ENCODE results near the gene OSBPL6. TPM values are rescaled to one million over a fixed set of nuclear protein-coding genes. Genes with fewer than 3 reads are reported as not detected.

Gene OSBPL6
- total and polyA plus RNA-seq, 4 donors: 1.3 to 3.3 (median 2.2) TPM

DNA sequence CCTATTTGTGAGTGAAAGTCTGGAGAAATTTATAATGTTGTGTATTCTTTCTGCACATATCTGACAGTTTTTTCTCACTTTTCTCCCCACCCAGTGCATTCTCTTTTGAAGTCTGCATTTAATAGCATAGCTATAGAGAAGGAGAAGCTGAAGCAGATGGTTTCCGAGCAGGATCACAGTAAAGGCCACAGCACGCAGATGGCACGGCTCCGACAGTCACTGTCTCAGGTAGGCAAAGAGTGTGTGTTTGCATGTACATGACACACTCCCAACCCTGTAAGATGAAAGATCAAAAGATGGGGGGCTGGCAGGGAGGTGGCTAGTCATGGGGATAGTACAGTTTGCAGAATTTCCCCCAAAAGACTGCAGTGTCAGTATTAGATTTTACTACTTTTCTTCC is 167.3 kb downstream of the OSBPL6 start:
- Histone ChIP-seq H3K4me1 (ENCODE audit: control insufficient read depth in 4 of 4, insufficient read depth in 4 of 4, low read length in 3 of 4) (no peaks in the 10 kb centered on the region), H3K9ac (ENCODE audit: low read depth in 1 of 2, low read length in 2 of 2) (no peak overlapping the region), H3K36me3 (ENCODE audit: control insufficient read depth in 4 of 4, insufficient read depth in 3 of 4, low read depth in 1 of 4, low read length in 3 of 4) (peaks cover 0 to 3% (median 2%) of the 10 kb centered on the region in 4 donors), H3K9me3 (ENCODE audit: control insufficient read depth in 4 of 4, low read length in 3 of 4) (peaks cover 0 to 2% (median 0%) of the 10 kb centered on the region in 4 donors), H3K27me3 (ENCODE audit: control insufficient read depth in 4 of 4, insufficient read depth in 4 of 4, low read length in 3 of 4) (no peaks in the 10 kb centered on the region), H3K4me3 (ENCODE audit: low read depth in 1 of 3, low read length in 3 of 3) (no peak overlapping the region), H3K27ac (ENCODE audit: low read depth in 1 of 2, low read length in 2 of 2) (no peak overlapping the region)
- 96% methylated on average over 4 of the region's 4 CpGs for WGBS
- no peak for DNase-seq (ENCODE audit: low spot score)
- TF ChIP-seq, protein P1, sequence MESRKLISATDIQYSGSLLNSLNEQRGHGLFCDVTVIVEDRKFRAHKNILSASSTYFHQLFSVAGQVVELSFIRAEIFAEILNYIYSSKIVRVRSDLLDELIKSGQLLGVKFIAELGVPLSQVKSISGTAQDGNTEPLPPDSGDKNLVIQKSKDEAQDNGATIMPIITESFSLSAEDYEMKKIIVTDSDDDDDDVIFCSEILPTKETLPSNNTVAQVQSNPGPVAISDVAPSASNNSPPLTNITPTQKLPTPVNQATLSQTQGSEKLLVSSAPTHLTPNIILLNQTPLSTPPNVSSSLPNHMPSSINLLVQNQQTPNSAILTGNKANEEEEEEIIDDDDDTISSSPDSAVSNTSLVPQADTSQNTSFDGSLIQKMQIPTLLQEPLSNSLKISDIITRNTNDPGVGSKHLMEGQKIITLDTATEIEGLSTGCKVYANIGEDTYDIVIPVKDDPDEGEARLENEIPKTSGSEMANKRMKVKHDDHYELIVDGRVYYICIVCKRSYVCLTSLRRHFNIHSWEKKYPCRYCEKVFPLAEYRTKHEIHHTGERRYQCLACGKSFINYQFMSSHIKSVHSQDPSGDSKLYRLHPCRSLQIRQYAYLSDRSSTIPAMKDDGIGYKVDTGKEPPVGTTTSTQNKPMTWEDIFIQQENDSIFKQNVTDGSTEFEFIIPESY (IDR thresholded peaks at IDR 0.05): no peak
- TF ChIP-seq EGR1 (IDR thresholded peaks at IDR 0.05; ENCODE audit: low read depth in 2 of 2): no peak
- TF ChIP-seq, protein P2, sequence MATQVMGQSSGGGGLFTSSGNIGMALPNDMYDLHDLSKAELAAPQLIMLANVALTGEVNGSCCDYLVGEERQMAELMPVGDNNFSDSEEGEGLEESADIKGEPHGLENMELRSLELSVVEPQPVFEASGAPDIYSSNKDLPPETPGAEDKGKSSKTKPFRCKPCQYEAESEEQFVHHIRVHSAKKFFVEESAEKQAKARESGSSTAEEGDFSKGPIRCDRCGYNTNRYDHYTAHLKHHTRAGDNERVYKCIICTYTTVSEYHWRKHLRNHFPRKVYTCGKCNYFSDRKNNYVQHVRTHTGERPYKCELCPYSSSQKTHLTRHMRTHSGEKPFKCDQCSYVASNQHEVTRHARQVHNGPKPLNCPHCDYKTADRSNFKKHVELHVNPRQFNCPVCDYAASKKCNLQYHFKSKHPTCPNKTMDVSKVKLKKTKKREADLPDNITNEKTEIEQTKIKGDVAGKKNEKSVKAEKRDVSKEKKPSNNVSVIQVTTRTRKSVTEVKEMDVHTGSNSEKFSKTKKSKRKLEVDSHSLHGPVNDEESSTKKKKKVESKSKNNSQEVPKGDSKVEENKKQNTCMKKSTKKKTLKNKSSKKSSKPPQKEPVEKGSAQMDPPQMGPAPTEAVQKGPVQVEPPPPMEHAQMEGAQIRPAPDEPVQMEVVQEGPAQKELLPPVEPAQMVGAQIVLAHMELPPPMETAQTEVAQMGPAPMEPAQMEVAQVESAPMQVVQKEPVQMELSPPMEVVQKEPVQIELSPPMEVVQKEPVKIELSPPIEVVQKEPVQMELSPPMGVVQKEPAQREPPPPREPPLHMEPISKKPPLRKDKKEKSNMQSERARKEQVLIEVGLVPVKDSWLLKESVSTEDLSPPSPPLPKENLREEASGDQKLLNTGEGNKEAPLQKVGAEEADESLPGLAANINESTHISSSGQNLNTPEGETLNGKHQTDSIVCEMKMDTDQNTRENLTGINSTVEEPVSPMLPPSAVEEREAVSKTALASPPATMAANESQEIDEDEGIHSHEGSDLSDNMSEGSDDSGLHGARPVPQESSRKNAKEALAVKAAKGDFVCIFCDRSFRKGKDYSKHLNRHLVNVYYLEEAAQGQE (IDR thresholded peaks at IDR 0.05): no peak
- TF ChIP-seq RXRA (IDR thresholded peaks at IDR 0.05): no peak
- no peak for TF ChIP-seq NR2F2 (IDR thresholded peaks at IDR 0.05)
- no peak for TF ChIP-seq HNF4A (conservative IDR thresholded peaks at IDR 0.05)
- no peak for TF ChIP-seq GABPA (IDR thresholded peaks at IDR 0.05 in 1 of 2, conservative IDR thresholded peaks at IDR 0.05 in 1 of 2)

DNA sequence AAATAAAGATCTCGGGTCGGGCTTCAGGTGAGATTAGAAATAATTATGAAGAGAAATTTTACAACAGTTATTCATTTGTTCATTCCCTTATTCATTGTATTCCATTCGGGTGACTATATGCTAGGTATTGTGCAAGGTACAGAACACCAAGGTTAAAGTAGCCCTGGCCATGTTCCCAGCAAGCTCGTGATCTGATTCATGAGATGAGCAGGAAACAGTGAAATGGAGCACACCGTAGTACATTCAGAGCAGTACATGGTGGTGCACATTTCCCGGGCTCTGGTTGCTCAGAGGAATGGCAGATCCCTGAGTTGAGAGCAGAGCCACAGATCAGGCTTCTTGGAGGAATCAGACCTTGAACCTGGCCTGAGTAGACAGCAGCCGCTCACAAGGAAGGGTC is 168.9 kb downstream of the OSBPL6 start:
- Histone ChIP-seq H3K9me3 (ENCODE audit: control insufficient read depth in 4 of 4, low read length in 3 of 4) (peaks cover 0 to 2% (median 0%) of the 10 kb centered on the region in 4 donors), H3K36me3 (ENCODE audit: control insufficient read depth in 4 of 4, insufficient read depth in 3 of 4, low read depth in 1 of 4, low read length in 3 of 4) (peaks cover 0 to 3% (median 2%) of the 10 kb centered on the region in 4 donors), H3K4me3 (ENCODE audit: low read depth in 1 of 3, low read length in 3 of 3) (no peak overlapping the region), H3K4me1 (ENCODE audit: control insufficient read depth in 4 of 4, insufficient read depth in 4 of 4, low read length in 3 of 4) (no peaks in the 10 kb centered on the region), H3K27ac (ENCODE audit: low read depth in 1 of 2, low read length in 2 of 2) (no peak overlapping the region), H3K27me3 (ENCODE audit: control insufficient read depth in 4 of 4, insufficient read depth in 4 of 4, low read length in 3 of 4) (no peaks in the 10 kb centered on the region), H3K9ac (ENCODE audit: low read depth in 1 of 2, low read length in 2 of 2) (no peak overlapping the region)
- no peak for DNase-seq (ENCODE audit: low spot score)
- 75% methylated on average over 7 of the region's 7 CpGs for WGBS
- TF ChIP-seq, protein P3, sequence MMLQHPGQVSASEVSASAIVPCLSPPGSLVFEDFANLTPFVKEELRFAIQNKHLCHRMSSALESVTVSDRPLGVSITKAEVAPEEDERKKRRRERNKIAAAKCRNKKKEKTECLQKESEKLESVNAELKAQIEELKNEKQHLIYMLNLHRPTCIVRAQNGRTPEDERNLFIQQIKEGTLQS (IDR thresholded peaks at IDR 0.05): no peak
- TF ChIP-seq HNF4G (IDR thresholded peaks at IDR 0.05) (no peak), NR2F2 (IDR thresholded peaks at IDR 0.05) (no peak), FOXA1 (IDR thresholded peaks at IDR 0.05) (no peak), YY1 (IDR thresholded peaks at IDR 0.05) (peak; percentile 71), RAD21 (IDR thresholded peaks at IDR 0.05) (peak in 1 of 2 donors; percentile 19), EGR1 (IDR thresholded peaks at IDR 0.05; ENCODE audit: low read depth in 2 of 2) (no peak), JUND (IDR thresholded peaks at IDR 0.05) (peak in 1 of 2 donors; percentile 24), RXRA (IDR thresholded peaks at IDR 0.05) (peak in 1 of 2 donors; percentile 41), HNF4A (conservative IDR thresholded peaks at IDR 0.05) (peak in 1 of 2 donors; percentile 56), TAF1 (conservative IDR thresholded peaks at IDR 0.05) (no peak), GABPA (IDR thresholded peaks at IDR 0.05 in 1 of 2, conservative IDR thresholded peaks at IDR 0.05 in 1 of 2) (no peak), SP1 (IDR thresholded peaks at IDR 0.05) (no peak), FOXA2 (IDR thresholded peaks at IDR 0.05) (no peak)
- TF ChIP-seq, protein P4, sequence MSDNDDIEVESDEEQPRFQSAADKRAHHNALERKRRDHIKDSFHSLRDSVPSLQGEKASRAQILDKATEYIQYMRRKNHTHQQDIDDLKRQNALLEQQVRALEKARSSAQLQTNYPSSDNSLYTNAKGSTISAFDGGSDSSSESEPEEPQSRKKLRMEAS (IDR thresholded peaks at IDR 0.05): no peak
- TF ChIP-seq, protein P5, sequence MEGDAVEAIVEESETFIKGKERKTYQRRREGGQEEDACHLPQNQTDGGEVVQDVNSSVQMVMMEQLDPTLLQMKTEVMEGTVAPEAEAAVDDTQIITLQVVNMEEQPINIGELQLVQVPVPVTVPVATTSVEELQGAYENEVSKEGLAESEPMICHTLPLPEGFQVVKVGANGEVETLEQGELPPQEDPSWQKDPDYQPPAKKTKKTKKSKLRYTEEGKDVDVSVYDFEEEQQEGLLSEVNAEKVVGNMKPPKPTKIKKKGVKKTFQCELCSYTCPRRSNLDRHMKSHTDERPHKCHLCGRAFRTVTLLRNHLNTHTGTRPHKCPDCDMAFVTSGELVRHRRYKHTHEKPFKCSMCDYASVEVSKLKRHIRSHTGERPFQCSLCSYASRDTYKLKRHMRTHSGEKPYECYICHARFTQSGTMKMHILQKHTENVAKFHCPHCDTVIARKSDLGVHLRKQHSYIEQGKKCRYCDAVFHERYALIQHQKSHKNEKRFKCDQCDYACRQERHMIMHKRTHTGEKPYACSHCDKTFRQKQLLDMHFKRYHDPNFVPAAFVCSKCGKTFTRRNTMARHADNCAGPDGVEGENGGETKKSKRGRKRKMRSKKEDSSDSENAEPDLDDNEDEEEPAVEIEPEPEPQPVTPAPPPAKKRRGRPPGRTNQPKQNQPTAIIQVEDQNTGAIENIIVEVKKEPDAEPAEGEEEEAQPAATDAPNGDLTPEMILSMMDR (IDR thresholded peaks at IDR 0.05; ENCODE audit: low read depth, low read length, missing input control): no peak
- TF ChIP-seq, protein P1 (IDR thresholded peaks at IDR 0.05): no peak
- TF ChIP-seq, protein P2 (IDR thresholded peaks at IDR 0.05): no peak

Data from liver (tissue), 9 donors.